HG03521 (cell line): ENCODE results near the gene NIF3L1.
"Not testable (repeated sequence)": the region's sequence is repeated elsewhere in the genome, so short reads cannot be mapped to it uniquely, and the experiment has no call there.

Source experiments
- ATAC-seq: cut with Tn5 transposase; IDR thresholded peaks from one replicate; pipeline ENCODE4 v1.9.1; 2021; ENCODE audit warnings: mild to moderate bottlenecking, moderate library complexity; ENCODE audit not compliant: unreplicated experiment

The NIF3L1 gene

DNA sequence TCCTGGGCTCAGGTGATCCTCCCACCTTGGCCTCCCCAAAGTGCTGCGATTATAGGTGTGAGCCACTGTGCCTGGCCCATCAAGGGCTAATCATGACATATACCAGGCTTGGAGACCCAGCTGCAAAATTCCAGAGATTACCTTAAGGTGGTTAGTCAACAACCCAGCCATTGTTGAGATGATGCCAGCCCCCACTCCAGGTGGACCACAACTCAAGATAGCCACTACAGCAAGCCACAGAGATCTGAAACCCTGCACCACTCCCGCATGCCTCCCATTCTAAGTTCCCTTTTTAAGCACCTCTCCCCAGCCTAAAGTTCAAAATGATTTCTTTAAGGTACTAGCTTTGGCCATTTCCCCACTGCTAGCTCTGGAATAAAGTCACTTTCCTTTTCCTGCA lies 20.2 kb upstream of the NIF3L1 start:
- no peak for ATAC-seq

DNA sequence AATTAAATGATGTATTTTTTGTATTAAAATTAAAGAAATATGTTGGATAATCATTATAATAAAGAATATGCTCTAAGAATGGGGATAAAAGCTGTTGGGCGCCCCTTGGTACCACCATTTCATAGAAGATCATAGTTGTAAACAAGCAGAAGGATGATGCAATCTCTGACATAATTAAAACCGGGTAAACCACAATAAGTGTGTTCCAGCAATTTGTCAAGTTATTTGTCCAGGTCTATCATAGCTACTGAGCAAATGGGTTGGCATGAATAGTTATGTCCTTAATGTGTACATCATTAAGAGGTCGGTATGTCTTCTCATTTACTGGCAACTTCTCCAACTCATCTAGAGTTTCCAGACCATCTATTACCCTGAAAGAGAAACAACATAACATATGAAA lies 18.0 kb upstream of the NIF3L1 start:
- ATAC-seq, result no peak

DNA sequence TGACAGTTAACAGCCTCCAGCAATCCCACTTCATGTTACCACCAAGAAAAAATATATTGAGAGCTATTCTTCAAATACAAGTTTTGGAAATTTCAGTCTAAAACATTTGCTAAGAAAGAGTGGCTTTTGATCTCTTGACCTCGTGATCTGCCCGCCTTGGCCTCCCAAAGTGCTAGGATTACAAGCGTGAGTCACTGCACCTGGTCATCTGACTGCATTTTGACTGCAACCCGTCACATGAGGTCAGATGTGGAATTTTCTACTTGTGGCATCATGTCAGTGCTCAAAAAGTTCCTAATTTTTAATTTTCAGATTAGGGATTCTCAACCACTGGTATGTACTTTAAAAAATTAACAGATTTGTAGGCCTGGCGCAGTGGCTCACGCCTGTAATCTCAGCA lies 15.6 kb upstream of the NIF3L1 start:
- ATAC-seq, result no peak

DNA sequence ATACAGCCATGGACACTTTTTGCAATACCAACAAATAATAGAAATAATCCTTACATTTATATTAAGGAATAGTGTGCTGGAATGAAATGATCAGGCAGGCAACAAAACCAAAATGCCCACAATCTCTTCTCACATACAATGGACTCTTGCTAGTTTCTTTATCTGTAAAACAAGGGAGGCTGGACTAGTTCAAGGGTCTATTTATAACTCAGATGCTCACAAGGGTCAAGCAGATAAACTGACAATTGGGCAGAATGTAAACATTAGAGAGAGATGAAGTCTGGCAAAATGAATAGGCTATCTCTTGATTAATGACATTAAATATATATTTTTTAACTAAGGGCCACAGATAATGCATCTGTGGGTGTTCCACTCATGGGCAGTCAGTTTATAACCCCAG lies 11.7 kb upstream of the NIF3L1 start:
- no peak for ATAC-seq

DNA sequence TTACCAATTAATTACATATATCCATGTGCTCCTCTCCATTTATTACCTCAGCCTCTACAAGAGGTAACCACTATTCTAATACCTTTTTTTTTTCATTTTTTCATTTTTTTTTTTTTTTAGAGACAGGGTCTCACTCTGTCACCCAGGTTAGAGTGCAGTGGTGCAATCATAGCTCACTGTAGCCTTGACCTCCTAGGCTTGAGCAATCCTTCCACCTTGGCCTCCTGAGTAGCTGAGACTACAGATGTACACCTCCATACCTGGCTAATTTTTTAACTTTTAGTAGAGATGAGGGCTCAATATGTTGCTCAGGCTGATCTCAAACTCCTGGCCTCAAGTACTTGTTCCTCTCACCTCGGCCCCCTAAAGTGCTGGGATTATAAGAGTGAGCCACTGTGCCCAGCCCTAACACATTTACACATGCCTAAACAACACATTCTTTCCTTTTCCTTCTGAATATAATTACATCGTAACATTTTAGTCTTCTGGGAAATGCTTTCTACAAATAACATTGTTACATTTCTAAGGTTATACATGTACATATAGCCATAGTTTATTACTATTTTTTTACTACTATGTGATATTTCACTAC lies 10.8 kb upstream of the NIF3L1 start:
- ATAC-seq, result no peak

DNA sequence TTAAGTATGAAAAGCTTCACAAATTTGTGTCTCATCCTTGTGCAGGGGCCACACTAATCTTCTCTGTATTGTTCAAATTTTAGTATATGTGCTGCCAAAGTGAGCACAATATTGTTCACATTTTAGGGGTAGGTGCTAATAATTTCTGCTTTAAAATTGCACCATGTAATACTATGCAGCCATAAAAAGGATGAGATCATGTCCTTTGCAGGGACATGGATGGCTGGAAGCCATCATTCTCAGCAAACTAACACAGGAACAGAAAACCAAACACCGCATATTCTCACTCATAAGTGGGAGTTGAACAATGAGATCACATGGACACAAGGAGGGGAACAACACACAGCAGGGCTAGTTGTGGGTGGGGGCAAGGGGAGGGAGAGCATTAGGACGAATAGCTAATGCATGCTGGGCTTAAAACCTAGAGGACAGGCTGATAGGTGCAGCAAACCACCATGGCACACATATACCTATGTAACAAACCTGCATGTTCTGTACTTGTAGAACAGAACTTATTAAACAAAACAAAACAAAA lies 7.4 kb upstream of the NIF3L1 start:
- not testable (repeated sequence) for ATAC-seq

DNA sequence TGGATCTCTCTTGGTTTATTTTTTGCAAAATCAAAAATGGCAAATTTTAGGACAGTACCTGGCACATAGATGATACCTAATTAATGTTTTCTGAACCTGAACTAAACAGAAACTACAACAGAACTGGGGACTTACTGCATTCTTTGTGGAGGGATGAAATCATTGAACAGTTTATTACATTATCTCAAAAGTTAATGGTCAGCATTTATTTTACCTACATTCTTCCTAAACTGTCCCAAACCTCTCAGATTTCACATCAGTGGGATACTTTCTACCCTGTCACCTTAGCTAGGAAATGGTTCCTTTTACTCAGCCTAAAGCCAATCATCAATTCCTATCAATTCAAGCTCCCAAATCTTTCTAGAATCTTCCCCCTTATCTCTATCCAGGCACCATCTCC lies 10.3 kb downstream of the NIF3L1 start:
- ATAC-seq, result no peak

DNA sequence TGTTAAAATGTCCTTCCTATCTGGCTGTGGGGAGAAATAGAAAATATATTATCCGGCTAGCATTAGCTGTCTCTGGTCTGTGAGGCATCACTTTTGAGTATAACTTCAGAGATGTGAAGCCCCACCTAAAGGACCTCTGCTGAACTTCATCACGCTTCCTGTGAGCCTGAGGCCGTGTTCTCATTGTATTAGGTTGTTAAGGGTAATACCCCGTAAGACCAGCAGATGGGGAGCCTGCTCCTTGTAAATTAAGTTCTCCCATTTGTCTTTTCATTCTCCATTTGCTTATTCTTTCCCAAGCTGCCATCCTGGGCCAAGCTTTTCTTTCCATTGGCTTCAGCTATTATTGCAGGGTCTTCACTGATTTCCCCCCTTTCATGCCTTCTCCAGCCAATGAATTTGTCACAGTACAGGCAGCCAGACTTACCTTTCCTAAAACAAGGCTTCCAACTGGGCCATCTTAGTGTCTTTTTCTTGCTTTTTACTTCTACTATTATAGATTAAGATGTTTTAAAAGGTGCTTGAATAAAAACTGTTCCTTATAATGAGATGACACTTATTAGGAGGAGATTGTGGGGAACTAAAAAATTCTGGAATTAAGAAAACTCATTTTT lies 12.4 kb downstream of the NIF3L1 start:
- peak; percentile 99 for ATAC-seq

DNA sequence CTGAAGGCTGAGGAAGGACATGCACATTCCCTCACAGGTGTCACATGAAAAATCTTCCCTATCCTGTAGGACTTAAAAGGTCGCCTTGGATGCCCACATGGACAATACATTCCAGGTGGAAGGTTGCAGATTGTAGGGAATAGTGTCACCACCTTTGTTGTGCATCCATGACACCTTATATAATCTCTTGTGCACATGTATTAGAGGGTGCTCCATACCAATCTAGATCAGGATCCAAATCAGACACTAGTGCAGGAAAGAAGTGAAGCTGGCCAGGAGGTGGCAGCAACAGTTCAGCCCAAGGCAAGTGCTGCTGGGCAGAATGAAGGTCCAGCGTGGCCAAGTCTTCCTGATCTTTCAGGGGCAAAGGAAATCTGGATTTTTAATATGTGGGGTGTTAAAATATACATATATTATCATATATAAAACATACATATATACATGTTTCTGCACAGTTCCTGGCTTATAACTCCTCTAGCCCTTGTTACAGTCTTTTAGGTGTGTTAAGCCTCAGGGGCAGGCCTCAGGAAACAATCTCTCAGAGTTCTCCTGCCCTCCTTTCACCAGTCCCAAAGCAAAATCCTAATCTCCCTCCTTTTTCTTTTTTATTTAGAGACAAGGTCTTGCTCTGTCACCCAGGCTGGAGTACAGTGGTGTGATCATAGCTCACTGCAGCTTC lies 16.6 kb downstream of the NIF3L1 start:
- no peak for ATAC-seq

DNA sequence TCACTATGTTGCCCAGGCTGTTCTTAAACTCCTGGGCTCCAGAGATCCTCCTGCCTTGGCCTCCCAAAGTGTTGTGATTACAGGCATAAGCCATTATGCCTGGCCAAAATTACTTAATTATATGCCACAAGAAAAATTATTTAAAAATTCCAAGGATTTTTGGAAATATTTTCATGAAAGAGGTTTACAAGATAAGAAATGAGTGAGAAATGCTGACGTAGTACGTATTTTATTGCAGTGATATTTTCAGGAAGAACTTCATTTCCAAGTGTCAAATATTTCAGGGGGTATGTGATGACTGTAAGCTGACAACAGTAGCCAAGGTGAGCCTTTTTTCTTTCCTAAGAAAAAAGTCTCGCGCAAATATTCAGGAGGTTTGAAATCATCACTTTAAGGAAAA lies 20.8 kb downstream of the NIF3L1 start:
- ATAC-seq, result no peak

DNA sequence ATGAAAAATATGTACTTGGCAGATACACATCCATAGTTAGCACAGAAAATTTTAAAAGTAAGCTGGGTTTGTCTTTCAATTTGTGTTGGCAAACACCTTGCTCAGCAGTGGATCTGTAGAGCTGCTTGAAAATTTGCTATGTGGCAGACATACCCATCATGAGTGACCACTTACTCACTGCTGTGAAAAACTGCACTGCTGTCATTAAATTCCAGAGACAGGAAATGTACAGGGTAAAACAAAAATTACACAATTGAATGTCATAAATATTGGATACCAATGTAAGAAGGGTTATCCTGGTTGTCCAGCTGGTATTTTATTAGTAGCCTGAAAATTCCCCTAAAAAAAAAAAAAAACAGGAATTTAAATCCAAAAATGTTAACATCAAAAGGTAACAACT lies 24.5 kb downstream of the NIF3L1 start:
- ATAC-seq, result no peak

DNA sequence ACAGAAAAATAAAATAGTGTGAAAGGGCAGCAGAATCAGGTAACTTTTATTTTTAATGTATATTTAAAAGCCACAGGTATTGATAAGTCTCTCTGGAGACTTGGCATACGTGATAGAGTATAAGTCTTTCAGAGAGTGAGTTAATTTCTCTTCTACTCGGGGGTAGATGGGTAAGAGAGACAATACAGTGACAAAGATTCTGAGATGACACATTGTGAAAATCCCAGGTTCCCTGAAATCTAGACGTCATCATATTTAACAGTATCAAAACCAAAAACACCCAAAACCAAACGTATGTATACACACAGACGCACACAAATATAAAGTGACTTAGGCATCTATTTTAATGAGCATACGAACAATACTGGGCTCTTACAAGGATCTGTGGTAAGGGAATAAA lies 33.3 kb downstream of the NIF3L1 start:
- ATAC-seq, result no peak

DNA sequence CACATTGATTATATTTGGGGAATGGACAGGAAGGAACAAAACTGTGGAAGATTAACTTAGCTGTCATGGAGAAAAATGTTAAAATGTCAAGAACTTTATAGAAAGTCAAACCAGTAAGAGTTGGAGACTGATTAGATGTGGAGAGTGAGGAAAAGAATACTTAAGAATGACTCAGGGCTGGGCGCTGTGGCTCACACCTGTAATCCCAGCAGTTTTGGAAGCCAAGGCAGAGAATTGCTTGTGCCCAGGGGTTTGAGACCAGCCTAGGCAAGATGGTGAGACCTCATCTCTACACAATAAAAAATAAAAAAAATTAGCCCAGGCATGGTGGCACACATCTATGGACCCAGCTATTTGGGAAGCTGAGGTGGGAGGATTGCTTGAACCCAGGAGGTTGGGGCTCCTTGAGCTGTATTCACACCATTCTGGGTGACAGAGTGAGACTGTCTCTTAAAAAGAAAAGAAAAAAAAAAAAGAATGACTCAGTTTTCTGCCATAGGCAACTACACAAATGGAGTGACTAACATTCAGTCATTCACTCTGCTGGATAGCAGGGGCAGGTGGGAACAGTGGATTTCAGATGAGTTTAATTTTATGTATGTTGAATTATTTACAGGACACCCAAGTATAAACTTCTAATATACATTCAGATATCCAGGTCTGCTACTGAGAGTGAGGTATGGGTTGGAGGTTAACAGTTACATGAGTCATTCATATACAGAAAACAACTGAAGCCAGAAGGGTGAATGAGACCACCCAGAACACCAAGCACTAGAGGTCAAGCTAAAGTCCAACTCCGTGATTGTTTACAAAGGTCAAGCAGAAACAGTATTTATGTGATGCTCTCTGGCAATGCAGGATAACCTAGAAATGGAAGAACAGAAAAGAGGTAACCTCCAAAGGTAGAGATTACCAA lies 40.4 kb downstream of the NIF3L1 start:
- ATAC-seq, result no peak

DNA sequence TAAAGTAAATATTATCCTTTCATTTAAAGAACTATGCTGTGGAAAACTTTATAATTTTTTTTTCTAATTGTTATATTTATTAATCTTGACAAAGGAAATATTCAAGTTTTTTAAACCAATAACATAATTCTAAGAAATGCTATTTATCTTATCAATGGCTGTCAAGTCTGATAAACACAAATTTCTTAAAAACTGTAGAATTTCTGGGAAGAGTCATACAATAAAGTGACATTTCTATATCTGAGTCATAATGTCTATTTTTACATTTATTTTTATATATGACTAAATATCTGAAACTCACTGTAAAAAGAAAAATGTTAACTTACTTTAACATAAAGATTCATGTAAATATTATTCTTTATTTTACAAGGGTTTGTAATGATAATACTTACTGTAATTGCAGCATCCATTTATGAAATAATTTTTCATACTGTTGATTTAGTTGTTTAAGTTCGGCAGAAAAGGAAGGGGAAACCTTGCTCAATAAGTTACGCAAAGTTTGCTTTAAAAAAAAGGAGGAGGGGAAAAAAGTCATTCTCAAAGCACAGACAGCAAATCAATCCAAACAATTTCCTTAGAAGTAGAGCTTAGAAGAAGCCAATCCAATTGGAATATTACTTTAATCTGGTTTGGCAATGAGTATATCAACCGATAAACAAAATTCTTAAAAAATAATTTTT lies 41.9 kb downstream of the NIF3L1 start:
- no peak for ATAC-seq

DNA sequence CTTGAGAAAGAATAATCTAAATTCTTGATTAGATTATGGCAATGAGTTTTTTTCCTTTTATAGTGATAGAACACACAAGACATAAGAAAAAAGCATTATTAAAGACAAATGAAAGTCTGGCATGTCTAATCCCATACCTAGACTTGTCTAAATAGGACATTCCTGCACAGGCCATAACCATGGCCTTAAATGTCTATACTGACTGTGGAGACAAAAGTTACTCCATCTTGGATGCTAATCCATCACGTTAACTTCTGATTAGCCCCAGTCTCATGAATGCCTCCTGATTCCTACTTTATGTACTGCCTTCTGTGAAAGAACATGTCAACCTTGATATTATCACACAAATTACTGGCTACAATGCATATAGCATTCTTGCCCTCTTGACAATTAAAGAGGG lies 50.7 kb downstream of the NIF3L1 start:
- ATAC-seq, result no peak

DNA sequence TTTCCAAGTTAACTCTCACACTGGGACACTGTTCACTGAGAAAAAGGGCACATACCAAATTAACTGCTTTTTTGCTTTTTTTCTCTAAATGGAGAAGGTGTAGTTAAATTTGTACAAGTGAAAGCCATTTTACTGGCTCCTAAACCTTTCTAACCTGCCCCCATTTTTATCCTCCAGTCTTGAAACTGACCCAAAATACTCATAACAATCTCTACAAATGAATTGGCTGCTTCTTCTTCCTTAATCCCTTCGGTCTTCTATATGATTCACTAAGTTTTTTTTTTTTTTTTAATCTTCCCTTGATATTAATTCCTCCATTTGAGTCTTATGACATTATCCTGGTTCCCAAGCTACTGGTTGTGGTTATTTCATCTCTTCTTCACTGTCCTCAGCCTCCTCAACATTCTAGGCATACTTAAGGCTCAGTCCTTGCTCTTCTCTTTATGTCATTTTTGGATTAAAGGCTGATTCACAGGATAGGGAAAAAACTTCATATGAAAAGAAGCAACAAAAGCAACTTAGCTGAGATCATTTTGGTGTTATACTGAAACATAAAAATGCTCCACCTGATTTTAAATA lies 54.4 kb downstream of the NIF3L1 start:
- no peak for ATAC-seq

DNA sequence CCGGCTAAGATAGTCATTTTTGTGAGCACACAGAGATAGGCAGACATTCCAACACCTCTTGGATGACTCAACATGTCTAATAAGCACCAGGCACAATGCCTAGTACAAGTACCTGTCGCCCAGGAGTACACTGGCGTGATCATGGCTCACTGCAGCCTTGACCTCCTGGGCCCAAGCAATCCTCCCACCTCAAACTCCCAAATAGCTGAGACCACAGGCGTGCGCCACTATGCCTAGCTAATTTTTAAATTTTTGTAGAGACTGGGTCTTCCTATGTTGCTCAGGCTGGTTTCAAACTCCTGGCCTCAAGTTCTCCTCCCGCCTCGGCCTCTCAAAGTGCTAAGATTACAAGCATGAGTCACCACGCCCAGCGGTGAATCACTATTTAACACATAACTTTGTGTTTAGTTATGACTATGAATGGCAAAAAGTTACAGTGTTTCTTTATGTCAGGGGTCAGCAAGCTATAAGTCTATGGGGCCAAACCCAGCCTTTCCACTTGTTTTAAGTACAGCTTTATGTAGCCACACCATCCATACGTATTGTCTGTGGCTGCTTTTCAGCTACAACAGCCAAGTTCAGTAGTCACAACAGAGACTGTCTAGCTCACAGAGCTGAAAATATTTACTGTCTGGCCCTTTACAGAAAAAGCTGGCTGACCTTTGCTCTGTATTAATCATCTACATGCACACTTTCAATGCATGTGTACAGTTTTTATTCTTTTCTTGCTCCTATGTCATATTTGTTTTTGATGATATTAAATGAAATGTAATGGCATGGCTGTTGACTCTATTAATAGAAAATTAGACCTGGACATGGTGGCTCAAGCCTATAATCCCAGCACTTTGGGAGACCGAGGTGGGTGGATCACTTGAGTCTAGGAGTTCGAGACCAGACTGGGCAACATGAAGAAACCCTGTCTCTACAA lies 55.6 kb downstream of the NIF3L1 start:
- no peak for ATAC-seq

DNA sequence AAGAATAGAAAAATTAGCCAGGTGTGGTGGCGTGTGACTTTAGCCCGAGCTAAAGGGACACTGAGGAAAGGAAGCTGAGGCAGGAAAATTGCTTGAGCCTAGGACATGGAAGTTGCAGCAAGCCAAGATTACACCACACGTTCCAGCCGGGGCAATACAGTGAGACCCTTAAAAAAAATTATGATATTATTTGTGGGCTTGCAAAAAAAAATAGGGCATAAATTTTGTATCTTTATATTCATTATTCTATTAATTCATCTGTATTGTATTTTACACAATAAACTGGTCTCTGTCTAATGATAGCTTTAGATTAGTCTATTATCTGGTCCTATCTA lies 56.2 kb downstream of the NIF3L1 start:
- no peak for ATAC-seq

DNA sequence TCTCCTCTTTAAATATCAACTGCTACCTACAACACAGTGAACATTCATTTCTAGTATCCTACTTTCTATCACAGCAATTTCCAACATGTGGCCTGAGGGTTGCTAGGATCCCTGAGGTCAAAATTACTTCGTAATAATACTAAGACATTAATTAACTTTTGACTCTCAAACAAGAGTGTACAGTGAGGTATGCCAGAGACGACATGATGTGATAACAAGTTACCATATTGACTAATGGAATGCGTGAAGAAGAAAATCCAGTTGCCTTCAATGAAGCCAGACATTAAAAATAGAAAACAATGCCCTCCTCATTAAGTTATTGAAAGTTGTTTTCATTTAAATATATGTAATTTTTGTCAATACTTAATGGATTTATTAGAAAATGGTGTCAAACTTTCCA lies 61.2 kb downstream of the NIF3L1 start:
- no peak for ATAC-seq
